ENCODE data around the gene ZW10. TPM values are rescaled to one million over a fixed set of nuclear protein-coding genes. Genes with fewer than 3 reads are reported as not detected.

ZW10 gene
- total and polyA plus RNA-seq, 2 of the 13 experiments (the other 11 are each of a cell fraction or from before 2014, with no cell fraction given): 5.8 to 31.3 TPM

DNA sequence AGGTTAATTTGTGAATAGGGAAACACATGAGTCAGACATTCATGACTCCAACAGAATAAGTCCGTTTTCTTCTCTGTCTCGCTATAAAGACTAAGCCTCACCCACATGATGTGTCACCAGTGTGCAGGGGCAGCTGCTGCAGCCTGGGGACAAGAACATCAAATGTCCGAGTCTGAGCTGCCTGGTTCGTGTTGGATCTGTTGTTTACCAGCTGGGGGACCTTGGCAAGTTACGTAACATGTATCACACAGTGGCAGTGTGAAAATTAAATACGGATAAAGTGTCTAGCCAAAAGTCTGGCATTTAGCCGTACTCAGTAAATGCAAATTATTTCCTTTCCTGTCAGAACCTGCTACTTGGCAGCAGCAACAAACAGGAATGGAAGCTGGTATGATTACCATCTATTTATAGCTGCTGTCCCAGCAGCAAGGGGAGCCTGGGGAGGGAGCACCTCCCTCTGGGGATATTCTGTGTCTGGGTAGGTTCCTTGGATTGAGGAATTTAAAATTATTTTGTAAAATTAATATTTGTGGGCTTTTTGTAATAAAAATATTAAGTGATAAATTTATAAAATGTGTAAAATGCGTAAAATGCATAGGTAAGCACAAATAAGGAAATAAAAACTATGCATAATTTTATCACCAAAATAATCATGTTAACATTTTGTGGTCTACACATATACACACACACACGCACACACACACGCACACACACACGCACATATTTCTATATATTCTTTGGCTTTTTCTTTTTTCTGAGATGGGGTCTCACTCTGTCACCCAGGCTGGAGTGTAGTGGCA is 4.8 kb upstream of the ZW10 start (continued):
- TF ChIP-seq, protein P1, sequence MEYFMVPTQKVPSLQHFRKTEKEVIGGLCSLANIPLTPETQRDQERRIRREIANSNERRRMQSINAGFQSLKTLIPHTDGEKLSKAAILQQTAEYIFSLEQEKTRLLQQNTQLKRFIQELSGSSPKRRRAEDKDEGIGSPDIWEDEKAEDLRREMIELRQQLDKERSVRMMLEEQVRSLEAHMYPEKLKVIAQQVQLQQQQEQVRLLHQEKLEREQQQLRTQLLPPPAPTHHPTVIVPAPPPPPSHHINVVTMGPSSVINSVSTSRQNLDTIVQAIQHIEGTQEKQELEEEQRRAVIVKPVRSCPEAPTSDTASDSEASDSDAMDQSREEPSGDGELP (IDR thresholded peaks at IDR 0.05; ENCODE audit: borderline replicate concordance, low read depth): peak; percentile 73; the same call in 1 of the 2 replicates
- TF ChIP-seq, protein P2, sequence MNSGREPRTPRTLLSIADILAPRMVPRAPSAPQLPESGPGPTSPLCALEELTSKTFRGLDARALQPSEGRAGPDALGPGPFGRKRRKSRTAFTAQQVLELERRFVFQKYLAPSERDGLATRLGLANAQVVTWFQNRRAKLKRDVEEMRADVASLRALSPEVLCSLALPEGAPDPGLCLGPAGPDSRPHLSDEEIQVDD (CRISPR knock-in tag; IDR thresholded peaks at IDR 0.05; ENCODE audit: borderline replicate concordance): no peak
- TF ChIP-seq ZNF329 (CRISPR knock-in tag; IDR thresholded peaks at IDR 0.05; ENCODE audit: low read depth): no peak
- peak; percentile 30; the same call in 1 of the 2 replicates for TF ChIP-seq TBX2 (CRISPR knock-in tag; IDR thresholded peaks at IDR 0.05; ENCODE audit: borderline replicate concordance)
- TF ChIP-seq TEAD3 (CRISPR knock-in tag; optimal IDR thresholded peaks at IDR 0.05; ENCODE audit: borderline replicate concordance): peak; percentile 13
- TF ChIP-seq SKI (IDR thresholded peaks at IDR 0.05; ENCODE audit: partially characterized antibody): peak; percentile 20
- TF ChIP-seq CEBPG (CRISPR knock-in tag; IDR thresholded peaks at IDR 0.05): peak; percentile 51; the same call in 1 of the 2 replicates
- TF ChIP-seq FOXP1 (IDR thresholded peaks at IDR 0.05): no peak
- 0 out of 2 replicates have a peak, but pooled peaks have one; percentile 41 for TF ChIP-seq FOXP1 (CRISPR knock-in tag; IDR thresholded peaks at IDR 0.05)
- TF ChIP-seq GATAD1 (CRISPR knock-in tag; IDR thresholded peaks at IDR 0.05): 0 out of 2 replicates have a peak, but pooled peaks have one; percentile 37
- peak; percentile 79 for TF ChIP-seq MAFF (IDR thresholded peaks at IDR 0.05; ENCODE audit: low read depth, low read length)
- TF ChIP-seq THAP11 (CRISPR knock-in tag; IDR thresholded peaks at IDR 0.05): peak; percentile 48; the same call in 1 of the 2 replicates
- TF ChIP-seq CEBPB (IDR thresholded peaks at IDR 0.05; ENCODE audit: borderline replicate concordance, low read depth, low read length): peak; percentile 44; the same call in 1 of the 2 replicates

DNA sequence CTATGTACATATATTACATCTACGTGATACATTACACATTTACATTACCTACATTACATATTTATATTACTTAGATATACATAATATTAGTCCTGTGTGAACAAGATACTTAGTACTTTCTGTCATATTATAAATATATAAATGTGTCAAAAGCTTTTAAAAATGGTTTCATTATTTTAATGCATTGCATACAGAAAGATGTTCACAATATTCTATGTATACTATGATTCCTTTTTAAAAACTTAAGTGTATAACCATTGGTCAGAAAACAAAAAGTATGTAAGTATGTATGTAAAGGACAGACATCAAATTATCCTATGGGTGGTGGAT is 647 bp upstream of the ZW10 start:
- TF ChIP-seq TCF7L2 (IDR thresholded peaks at IDR 0.05; ENCODE audit: low read depth, low read length) (no peak), NONO (IDR thresholded peaks at IDR 0.05) (no peak), NONO (CRISPR knock-in tag; conservative IDR thresholded peaks at IDR 0.05) (0 out of 2 replicates have a peak, but pooled peaks have one; percentile 1)
- H4K20me1 ChIP-seq (ENCODE audit: insufficient read depth, low read length): no peaks in the 10 kb centered on the region
- peak overlapping the region; percentile 94 for H2AFZ ChIP-seq (ENCODE audit: low read length)
- CTCF ChIA-PET (ENCODE audit: low intra/inter-chr PET ratio, low total read pairs): no interaction called here
- DNase-seq (ENCODE audit: low spot score): no peak
- peaks cover 0 to 5% of the 10 kb centered on the region in 2 experiments; a peak in 2 of 5 replicates for H3K27me3 ChIP-seq (ENCODE audit: control insufficient read depth in 1 of 2, insufficient read depth in 2 of 2, low read length in 2 of 2)
- in situ Hi-C loops (cut with HindIII; ENCODE audit: extremely low pct_ligation_motif_present, low pct_unique_long_range_greater_than_20kb) (no loop called here), intact Hi-C loops (cut with micrococcal nuclease; ENCODE audit: unreplicated experiment) (no loop called here)
- H3K27ac ChIP-seq (ENCODE audit: extremely low read length, insufficient read depth, low read length): peak overlapping the region; percentile 77
- peak overlapping the region; percentile 46 for H3K4me2 ChIP-seq (ENCODE audit: low read depth, low read length)
- H3K9me3 ChIP-seq (ENCODE audit: low read length): no peaks in the 10 kb centered on the region
- POLR2A ChIA-PET: no interaction called here
- WGBS (ENCODE audit: low lambda C conversion rate): 0% methylated on average over 1 of the region's 1 CpG
- ATAC-seq: no peak
- H3K4me3 ChIP-seq (replicated peaks in 1 of 3; ENCODE audit: insufficient read depth in 1 of 3, low read depth in 2 of 3, low read length in 3 of 3): peak overlapping the region in 2 of 3 experiments; percentile 96 to 98; a peak in 3 of 6 replicates
- H3K4me1 ChIP-seq (ENCODE audit: insufficient read depth, low read length): peaks cover 20% of the 10 kb centered on the region
- H3K79me2 ChIP-seq (ENCODE audit: insufficient read depth, low read length): peaks cover 22% of the 10 kb centered on the region
- peaks cover 2 to 10% of the 10 kb centered on the region in 2 experiments; a peak in 3 of 5 replicates for H3K36me3 ChIP-seq (replicated peaks in 1 of 2; ENCODE audit: control insufficient read depth in 1 of 2, insufficient read depth in 2 of 2, low read length in 2 of 2)
- peak overlapping the region; percentile 92; the same call in 1 of the 2 replicates for H3K9ac ChIP-seq (ENCODE audit: insufficient read depth, low read depth, low read length)
- BruUV-seq (replicated peaks): no TSS peak
- no peak for FAIRE-seq

Data from HepG2 (cell line).